ENCODE data around the gene ADGRB3.

DNA sequence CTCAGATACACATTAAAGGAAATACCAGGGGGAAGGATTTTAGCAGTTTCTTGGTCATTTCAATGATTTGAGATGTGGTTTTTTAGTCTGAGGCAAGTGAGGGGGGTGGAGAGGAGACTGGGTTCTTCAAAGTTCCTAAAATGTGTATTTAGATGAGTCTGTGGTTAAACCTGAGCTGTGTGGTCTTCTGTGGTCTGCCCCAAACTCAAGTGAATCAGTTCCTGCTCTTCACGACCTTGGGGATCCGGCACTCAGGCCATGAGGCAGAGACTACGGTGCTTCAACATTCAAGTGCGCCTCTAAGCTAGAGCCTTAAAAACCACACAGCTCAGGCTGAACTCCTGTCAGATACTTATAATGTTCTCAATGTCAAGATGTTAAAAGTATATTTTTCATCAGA, 755.0 kb downstream of the ADGRB3 start:
- TF ChIP-seq POLR2AphosphoS5 (IDR thresholded peaks at IDR 0.05), result no peak
- TF ChIP-seq, protein P1, sequence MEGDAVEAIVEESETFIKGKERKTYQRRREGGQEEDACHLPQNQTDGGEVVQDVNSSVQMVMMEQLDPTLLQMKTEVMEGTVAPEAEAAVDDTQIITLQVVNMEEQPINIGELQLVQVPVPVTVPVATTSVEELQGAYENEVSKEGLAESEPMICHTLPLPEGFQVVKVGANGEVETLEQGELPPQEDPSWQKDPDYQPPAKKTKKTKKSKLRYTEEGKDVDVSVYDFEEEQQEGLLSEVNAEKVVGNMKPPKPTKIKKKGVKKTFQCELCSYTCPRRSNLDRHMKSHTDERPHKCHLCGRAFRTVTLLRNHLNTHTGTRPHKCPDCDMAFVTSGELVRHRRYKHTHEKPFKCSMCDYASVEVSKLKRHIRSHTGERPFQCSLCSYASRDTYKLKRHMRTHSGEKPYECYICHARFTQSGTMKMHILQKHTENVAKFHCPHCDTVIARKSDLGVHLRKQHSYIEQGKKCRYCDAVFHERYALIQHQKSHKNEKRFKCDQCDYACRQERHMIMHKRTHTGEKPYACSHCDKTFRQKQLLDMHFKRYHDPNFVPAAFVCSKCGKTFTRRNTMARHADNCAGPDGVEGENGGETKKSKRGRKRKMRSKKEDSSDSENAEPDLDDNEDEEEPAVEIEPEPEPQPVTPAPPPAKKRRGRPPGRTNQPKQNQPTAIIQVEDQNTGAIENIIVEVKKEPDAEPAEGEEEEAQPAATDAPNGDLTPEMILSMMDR (IDR thresholded peaks at IDR 0.05), result no peak
- TF ChIP-seq POLR2A (IDR thresholded peaks at IDR 0.05), result no peak

Measured in upper lobe of left lung (tissue), 4 donors.